B cell (primary cell): Measurements from ENCODE around the gene VENTX. TPM values are rescaled to one million over a fixed set of nuclear protein-coding genes. Genes with fewer than 3 reads are reported as not detected.

ENCODE experiments used
- ATAC-seq: fragments of 200-7000 bp; cut with Tn5 transposase; one replicate; pipeline ENCODE4 v1.10.0; 2021; ENCODE audit warnings: low read depth, mild to moderate bottlenecking, moderate number of reproducible peaks, moderate library complexity
- CTCF ChIA-PET: fragments of 350-600 bp; sonication (Branson Sonifier 250); formaldehyde crosslinking; loops from one replicate; lab custom pipeline; 2021; ENCODE audit warnings: antibody characterized with exemption, inconsistent platforms; lab: Charles Lee
- POLR2A ChIA-PET: fragments of 350-600 bp; sonication (Branson Sonifier 250); formaldehyde crosslinking; loops from one replicate; lab custom pipeline; 2021; ENCODE audit warnings: antibody characterized with exemption; lab: Charles Lee
- DNase-seq: peaks from one replicate; pipeline ENCODE4 v3.0.0; 2013
- H2AFZ ChIP-seq: 2 replicates; pipeline ENCODE4 v1.6.1; 2012; ENCODE audit warnings: mild to moderate bottlenecking, low read depth, low read length; ENCODE audit not compliant: insufficient read depth, poor library complexity, severe bottlenecking
- H3K27ac ChIP-seq, 2 donors: 1 replicate in 1 of 2; 2 replicates in 1 of 2; pipeline ENCODE4 v1.5.1; 2012 to 2013; ENCODE audit warnings: low read length in 2 of 2, mild to moderate bottlenecking in 2 of 2, moderate library complexity in 1 of 2
- H3K27me3 ChIP-seq, 4 experiments: fragments of 200-600 bp in 1 of 4; sonication (generic) in 1 of 4; replicated peaks in 1 of 4; 1 replicate in 2 of 4; 2 replicates in 2 of 4; pipeline versions ENCODE4 v1.6.1 to v1.7.0; 2013 to 2016; ENCODE audit warnings: low read length in 3 of 4, mild to moderate bottlenecking in 2 of 4, mixed read lengths in 1 of 4, moderate library complexity in 1 of 4; ENCODE audit not compliant: insufficient read depth in 4 of 4, control insufficient read depth in 3 of 4; ENCODE audit errors: control extremely low read depth in 1 of 4
- H3K36me3 ChIP-seq, 2 experiments: replicated peaks in 1 of 2; 1 replicate in 1 of 2; 2 replicates in 1 of 2; pipeline versions ENCODE4 v1.6.1 to v1.7.1; 2013; ENCODE audit warnings: low read length in 1 of 2; ENCODE audit not compliant: insufficient read depth in 2 of 2, control insufficient read depth in 1 of 2; ENCODE audit errors: control extremely low read depth in 1 of 2, extremely low read depth in 1 of 2
- H3K4me1 ChIP-seq, 2 donors: fragments of 200-600 bp in 1 of 2; sonication (generic) in 1 of 2; 1 replicate in 1 of 2; 2 replicates in 1 of 2; pipeline versions ENCODE4 v1.5.1 to v1.6.1; 2013 to 2017; ENCODE audit warnings: low read length in 2 of 2; ENCODE audit not compliant: control insufficient read depth in 2 of 2, insufficient read depth in 2 of 2
- H3K4me2 ChIP-seq: replicated peaks from 2 replicates; pipeline ENCODE3; 2012; ENCODE audit warnings: mild to moderate bottlenecking, low read depth, low read length; ENCODE audit not compliant: poor library complexity, severe bottlenecking
- H3K4me3 ChIP-seq, 5 experiments: fragments of 200-600 bp in 1 of 5; sonication (generic) in 1 of 5; 1 replicate in 3 of 5; 2 replicates in 2 of 5; pipeline versions ENCODE4 v1.5.1 to v1.7.0; 2011 to 2016; ENCODE audit warnings: low read length in 4 of 5, mild to moderate bottlenecking in 4 of 5, low read depth in 2 of 5, control low read depth in 1 of 5, moderate library complexity in 1 of 5; ENCODE audit not compliant: insufficient read depth in 1 of 5; ENCODE audit errors: control extremely low read depth in 1 of 5, extremely low read depth in 1 of 5
- H3K79me2 ChIP-seq: fragments of 200-600 bp; sonication (generic); one replicate; pipeline ENCODE4 v1.6.0; 2016; ENCODE audit warnings: low read length; ENCODE audit not compliant: control insufficient read depth, insufficient read depth
- H3K9ac ChIP-seq: fragments of 200-600 bp; sonication (generic); 2 replicates; pipeline ENCODE4 v1.6.1; 2017; ENCODE audit warnings: mild to moderate bottlenecking, low read length, moderate library complexity
- H3K9me3 ChIP-seq, 3 donors: one replicate each; pipeline versions ENCODE4 v1.6.1 to v1.7.1; 2013; ENCODE audit warnings: low read length in 2 of 3; ENCODE audit not compliant: control insufficient read depth in 2 of 3, insufficient read depth in 1 of 3; ENCODE audit errors: control extremely low read depth in 1 of 3
- H4K20me1 ChIP-seq: 2 replicates; pipeline ENCODE4 v1.6.0; 2012; ENCODE audit warnings: mild to moderate bottlenecking, low read length; ENCODE audit not compliant: insufficient read depth, control insufficient read depth, poor library complexity, severe bottlenecking
- H3K27ac Mint-ChIP-seq: one replicate; pipeline ENCODE4 v1.8.0; 2021; ENCODE audit warnings: mixed read lengths
- H3K27me3 Mint-ChIP-seq: one replicate; pipeline ENCODE4 v1.8.0; 2021; ENCODE audit warnings: mixed read lengths
- H3K4me1 Mint-ChIP-seq: one replicate; pipeline ENCODE4 v1.8.0; 2021; ENCODE audit warnings: mixed read lengths
- H3K4me3 Mint-ChIP-seq: one replicate; pipeline ENCODE4 v1.8.0; 2021; ENCODE audit warnings: mixed read lengths
- H3K9me3 Mint-ChIP-seq: one replicate; pipeline ENCODE4 v1.8.0; 2022; ENCODE audit warnings: mixed read lengths; ENCODE audit not compliant: insufficient read depth
- EZH2 ChIP-seq: IDR thresholded peaks from 2 replicates; pipeline ENCODE4 v1.6.1; 2012; ENCODE audit warnings: borderline replicate concordance, low read depth, mild to moderate bottlenecking, moderate library complexity, low read length; ENCODE audit not compliant: insufficient read depth, poor library complexity, severe bottlenecking
- WGBS: methylation state at CpG from one replicate; pipeline ENCODE4 v1.1.5; 2013; ENCODE audit warnings: missing lambda C conversion rate; ENCODE audit not compliant: insufficient coverage; 5-methylcytosine and 5-hydroxymethylcytosine counted together
- intact Hi-C: fragments of 100-400 bp; cut with micrococcal nuclease; formaldehyde crosslinking; loops from one replicate; pipeline ENCODE4 v1.10.0; 2022
- polyA plus RNA-seq: library from polyadenylated mRNA; depleted of rRNA; stranded (reverse); fragments of >200 nt; gene quantifications from 2 replicates; pipeline ENCODE4 v1.2.3, GENCODE V29; 2012
- total RNA-seq, 2 donors: library from RNA; stranded (reverse); fragments of 120-200 nt in 1 of 2; gene quantifications; 1 replicate in 1 of 2; 2 replicates in 1 of 2; pipeline versions ENCODE4 v1.2.3 to v1.2.4, GENCODE V29; 2013 to 2022
- TF ChIP-seq, protein P1 (sequence below): fragments of 200-600 bp; IDR thresholded peaks from one replicate; pipeline ENCODE4 v1.8.0; 2022; ENCODE audit warnings: antibody characterized with exemption, mild to moderate bottlenecking

VENTX gene
- total and polyA plus RNA-seq, 2 donors (not counting 1 experiment from before 2014, with no cell fraction given): 0.82 TPM; not detected in 1

DNA sequence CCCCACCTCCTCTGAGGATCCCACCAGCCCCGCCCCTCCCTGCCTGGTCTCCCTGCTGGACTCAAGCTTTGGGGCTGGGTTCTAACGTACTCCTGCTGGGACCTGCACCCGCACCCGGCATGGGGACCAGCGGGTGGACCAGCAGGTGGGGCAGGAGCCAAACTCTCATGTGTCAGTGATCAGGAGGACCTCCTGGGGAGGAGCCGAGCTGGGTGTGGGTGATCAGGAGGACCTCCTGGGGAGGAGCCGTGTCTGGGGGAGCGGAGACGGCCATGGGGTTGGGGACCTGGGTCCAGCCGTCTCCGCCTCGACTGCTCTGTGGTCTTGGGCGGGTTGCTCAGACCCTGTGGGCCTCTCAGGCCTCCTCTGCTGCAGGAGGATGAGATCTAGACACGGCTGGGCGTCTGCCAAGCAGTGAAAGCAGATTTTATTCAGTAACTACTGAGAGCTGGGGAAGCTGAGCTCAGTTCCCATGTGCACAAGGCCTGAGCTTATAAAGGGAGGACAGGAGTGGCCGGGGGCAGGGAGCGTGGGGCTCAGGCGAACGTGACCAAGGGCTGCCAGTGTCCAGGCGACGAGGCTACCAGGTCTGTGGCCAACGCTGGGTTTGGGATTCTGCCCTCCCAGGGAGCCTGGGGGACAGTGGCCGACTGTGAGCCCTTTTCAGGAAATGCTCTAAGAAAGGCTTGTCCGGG is 41.3 kb upstream of the VENTX start:
- intact Hi-C loops: no loop called here
- no peak for TF ChIP-seq EZH2
- TF ChIP-seq, protein P1, sequence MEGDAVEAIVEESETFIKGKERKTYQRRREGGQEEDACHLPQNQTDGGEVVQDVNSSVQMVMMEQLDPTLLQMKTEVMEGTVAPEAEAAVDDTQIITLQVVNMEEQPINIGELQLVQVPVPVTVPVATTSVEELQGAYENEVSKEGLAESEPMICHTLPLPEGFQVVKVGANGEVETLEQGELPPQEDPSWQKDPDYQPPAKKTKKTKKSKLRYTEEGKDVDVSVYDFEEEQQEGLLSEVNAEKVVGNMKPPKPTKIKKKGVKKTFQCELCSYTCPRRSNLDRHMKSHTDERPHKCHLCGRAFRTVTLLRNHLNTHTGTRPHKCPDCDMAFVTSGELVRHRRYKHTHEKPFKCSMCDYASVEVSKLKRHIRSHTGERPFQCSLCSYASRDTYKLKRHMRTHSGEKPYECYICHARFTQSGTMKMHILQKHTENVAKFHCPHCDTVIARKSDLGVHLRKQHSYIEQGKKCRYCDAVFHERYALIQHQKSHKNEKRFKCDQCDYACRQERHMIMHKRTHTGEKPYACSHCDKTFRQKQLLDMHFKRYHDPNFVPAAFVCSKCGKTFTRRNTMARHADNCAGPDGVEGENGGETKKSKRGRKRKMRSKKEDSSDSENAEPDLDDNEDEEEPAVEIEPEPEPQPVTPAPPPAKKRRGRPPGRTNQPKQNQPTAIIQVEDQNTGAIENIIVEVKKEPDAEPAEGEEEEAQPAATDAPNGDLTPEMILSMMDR: no peak
- H4K20me1 ChIP-seq: no peaks in the 10 kb centered on the region
- Mint-ChIP-seq H3K4me3 (no peak overlapping the region), H3K27ac (no peak overlapping the region), H3K27me3 (no peaks in the 10 kb centered on the region), H3K4me1 (no peaks in the 10 kb centered on the region), H3K9me3 (no peaks in the 10 kb centered on the region)
- peaks cover 0 to 4% (median 1%) of the 10 kb centered on the region in 3 donors for H3K9me3 ChIP-seq
- no peaks in the 10 kb centered on the region for H3K27me3 ChIP-seq
- no peak overlapping the region for H2AFZ ChIP-seq
- H3K36me3 ChIP-seq: no peaks in the 10 kb centered on the region
- no peaks in the 10 kb centered on the region for H3K79me2 ChIP-seq
- DNase-seq: no peak
- no peak for ATAC-seq
- no peak overlapping the region for H3K27ac ChIP-seq
- H3K9ac ChIP-seq: no peak overlapping the region
- ChIA-PET CTCF (no interaction called here), POLR2A (no interaction called here)
- 83% methylated on average over 23 of the region's 24 CpGs for WGBS
- H3K4me1 ChIP-seq: no peaks in the 10 kb centered on the region
- no peak overlapping the region for H3K4me2 ChIP-seq
- H3K4me3 ChIP-seq: no peak overlapping the region

DNA sequence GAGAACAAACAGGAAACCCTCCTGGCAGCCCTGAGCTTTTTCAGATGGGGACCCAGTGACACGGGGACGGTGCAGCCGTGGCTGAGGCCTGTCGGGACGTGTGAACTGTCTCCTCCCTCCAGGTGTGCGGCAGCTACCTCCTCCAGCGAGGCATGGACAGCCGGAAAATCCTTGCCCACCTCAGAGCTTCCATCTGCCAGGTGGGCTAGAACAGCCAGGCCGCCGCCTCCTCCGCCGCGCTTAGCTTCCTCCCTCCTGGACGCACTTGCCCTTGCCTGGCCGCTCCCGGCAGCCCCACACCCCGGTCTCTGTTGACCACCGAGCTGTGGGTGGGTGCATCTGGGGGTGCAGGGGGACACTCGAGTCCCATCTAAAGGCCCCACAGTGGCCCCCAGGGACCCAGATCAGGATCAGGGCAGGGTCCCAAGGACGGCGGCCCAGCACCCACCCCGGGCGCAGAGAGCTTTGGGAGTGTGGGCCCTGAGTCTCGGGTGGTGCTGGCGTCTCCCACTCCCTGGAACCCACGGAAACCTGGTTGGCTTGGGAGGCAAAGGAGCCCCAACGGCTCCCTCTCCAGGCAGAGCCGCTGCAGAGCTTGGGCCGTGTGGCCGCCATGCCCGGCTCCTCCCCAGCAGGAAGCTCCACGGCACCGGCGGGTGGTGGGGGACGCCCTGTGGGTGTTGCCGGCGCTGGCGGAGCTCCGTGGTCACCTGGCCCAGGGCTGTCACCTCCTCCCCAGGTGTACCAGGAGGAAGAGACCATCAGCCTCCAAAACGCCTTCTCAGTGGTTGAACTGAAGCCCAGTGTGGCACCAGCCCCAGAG is 40.5 kb upstream of the VENTX start:
- POLR2A ChIA-PET: no interaction called here
- no peaks in the 10 kb centered on the region for H4K20me1 ChIP-seq
- intact Hi-C loops: no loop called here
- Mint-ChIP-seq H3K4me3 (no peak overlapping the region), H3K27me3 (no peaks in the 10 kb centered on the region), H3K9me3 (no peaks in the 10 kb centered on the region), H3K27ac (no peak overlapping the region), H3K4me1 (no peaks in the 10 kb centered on the region)
- H3K27me3 ChIP-seq: no peaks in the 10 kb centered on the region
- DNase-seq: no peak
- CTCF ChIA-PET: no interaction called here
- H3K4me2 ChIP-seq: no peak overlapping the region
- no peak for TF ChIP-seq EZH2
- TF ChIP-seq, protein P1: no peak
- WGBS: 87% methylated on average over 40 of the region's 40 CpGs
- no peak overlapping the region for H3K27ac ChIP-seq
- H2AFZ ChIP-seq: no peak overlapping the region
- no peaks in the 10 kb centered on the region for H3K4me1 ChIP-seq
- H3K79me2 ChIP-seq: no peaks in the 10 kb centered on the region
- H3K36me3 ChIP-seq: no peaks in the 10 kb centered on the region
- no peak overlapping the region for H3K4me3 ChIP-seq
- H3K9ac ChIP-seq: no peak overlapping the region
- ATAC-seq: no peak
- peaks cover 0 to 1% (median 0%) of the 10 kb centered on the region in 3 donors for H3K9me3 ChIP-seq
